GM12892 (cell line): ENCODE measurements around the gene COMMD9.
"Not testable (repeated sequence)": the region's sequence is repeated elsewhere in the genome, so short reads cannot be mapped to it uniquely, and the experiment has no call there.

ENCODE experiments used
- POLR2A ChIP-seq: IDR thresholded peaks from 2 replicates; pipeline ENCODE4 v1.6.1; 2011; ENCODE audit warnings: low read depth, low read length, control low read depth
- TAF1 ChIP-seq: IDR thresholded peaks from 2 replicates; pipeline ENCODE4 v1.6.1; 2011; ENCODE audit warnings: low read depth, mild to moderate bottlenecking, control low read depth, low read length, borderline replicate concordance

DNA sequence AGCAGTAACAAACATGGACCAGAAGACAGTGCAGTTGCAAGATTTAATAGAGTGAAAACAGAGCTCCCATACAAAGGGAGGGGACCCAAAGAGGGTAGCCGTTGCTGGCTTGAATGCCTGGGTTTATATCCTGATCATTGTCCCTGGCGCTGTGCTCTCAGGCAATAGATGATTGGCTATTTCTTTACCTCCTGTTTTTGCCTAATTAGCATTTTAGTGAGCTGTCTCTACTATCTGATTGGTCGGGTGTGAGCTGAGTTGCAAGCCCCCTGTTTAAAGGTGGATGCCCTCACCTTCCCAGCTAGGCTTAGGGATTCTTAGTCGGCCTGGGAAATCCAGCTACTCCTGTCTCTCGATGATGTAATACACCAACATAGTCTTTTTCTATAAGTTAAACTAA, 36.2 kb upstream of the COMMD9 start:
- TF ChIP-seq TAF1, POLR2A: not testable (repeated sequence)
